GM19351 (cell line): ENCODE data around the gene TOM1L2.
"Not testable (repeated sequence)": the region's sequence is repeated elsewhere in the genome, so short reads cannot be mapped to it uniquely, and the experiment has no call there.

Experiments used
- ATAC-seq: cut with Tn5 transposase; IDR thresholded peaks from one replicate; pipeline ENCODE4 v1.9.1; 2021; ENCODE audit warnings: mild to moderate bottlenecking, moderate library complexity; ENCODE audit not compliant: unreplicated experiment

TOM1L2 gene

DNA sequence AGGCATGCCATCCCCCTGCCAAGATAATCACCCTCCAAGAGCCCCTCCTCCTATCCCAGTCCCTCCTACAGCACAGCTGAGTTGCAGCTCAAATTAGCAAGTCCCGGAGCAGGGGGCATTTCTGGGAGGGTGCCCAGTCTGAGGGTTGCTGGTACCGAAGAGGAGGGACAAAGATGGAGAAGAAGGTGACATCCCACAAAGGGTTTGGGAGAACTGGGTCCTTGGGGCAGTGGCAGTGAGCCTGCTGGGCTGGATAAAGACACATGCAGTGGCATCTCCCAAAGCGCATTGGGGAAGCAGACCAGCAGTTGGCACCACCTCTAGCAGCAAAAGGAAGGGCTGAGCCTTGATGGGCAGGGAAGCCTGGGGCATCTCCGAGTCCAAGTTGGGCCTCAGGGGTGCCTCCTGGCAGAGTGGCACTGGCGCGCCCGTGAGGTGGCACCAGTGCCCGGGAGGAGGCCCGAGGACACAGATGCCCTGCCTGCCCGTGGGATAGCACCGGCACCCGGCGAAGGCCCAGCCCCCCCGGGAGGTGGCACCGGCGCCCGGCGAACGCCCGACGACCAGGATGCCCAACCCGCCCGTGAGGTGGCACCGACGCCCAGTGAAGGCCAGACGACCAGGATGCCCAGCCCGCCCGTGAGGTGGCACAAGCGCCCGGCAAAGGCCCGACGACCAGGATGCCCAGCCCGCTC lies 622 bp downstream of the TOM1L2 start:
- ATAC-seq = no peak

DNA sequence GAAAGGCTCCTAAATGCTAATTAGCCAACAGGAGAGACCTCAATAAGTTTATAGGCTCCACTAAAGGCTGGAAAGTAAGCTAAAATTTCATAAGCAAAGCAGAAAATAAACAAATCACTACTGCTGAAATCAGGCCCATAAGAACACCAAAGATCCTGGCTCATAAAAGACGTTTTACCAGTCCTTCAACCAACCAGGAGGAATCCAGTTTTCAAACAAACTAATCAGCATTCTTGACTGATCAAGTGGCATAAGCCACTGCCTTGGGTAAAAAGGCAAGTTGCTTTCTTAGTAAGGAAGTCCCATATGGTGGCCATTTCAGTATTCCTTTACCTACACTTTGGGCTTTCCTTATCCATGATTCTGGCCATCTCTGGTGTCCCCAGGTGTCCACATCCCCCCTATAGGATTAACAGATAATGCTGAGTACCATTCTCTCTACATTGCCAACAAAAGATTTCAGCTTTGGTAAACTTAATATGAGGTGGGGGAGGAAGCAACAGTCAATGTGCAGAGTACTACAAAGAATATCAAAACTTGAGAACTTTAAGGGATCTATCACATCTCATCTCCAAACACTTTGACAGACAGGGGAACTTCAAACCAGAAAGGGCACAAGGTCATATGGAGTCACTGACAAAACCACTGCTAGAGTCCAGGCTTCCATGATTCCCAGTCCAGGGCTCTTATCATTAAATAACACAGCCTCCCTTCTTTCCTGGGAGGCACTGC lies 1.3 kb downstream of the TOM1L2 start:
- ATAC-seq = no peak

DNA sequence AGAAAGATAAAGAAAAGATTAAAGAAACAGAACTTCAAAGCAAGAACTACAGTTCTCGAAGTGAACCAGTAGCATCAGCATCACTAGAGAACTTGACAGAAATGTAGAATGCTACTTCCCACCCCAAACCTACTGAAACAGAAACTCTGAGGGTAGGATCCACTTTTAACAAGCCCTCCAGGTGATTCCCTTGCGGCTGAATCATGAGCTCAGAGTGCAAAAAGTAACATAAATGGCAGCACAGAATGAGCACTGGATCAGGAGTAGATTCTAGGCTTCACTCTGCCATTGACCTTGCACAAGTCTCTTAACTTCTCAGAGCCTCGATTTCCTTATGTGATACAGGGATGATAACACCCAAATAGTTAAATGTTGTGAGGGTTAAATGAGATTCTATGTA lies 5.8 kb downstream of the TOM1L2 start:
- no peak for ATAC-seq

DNA sequence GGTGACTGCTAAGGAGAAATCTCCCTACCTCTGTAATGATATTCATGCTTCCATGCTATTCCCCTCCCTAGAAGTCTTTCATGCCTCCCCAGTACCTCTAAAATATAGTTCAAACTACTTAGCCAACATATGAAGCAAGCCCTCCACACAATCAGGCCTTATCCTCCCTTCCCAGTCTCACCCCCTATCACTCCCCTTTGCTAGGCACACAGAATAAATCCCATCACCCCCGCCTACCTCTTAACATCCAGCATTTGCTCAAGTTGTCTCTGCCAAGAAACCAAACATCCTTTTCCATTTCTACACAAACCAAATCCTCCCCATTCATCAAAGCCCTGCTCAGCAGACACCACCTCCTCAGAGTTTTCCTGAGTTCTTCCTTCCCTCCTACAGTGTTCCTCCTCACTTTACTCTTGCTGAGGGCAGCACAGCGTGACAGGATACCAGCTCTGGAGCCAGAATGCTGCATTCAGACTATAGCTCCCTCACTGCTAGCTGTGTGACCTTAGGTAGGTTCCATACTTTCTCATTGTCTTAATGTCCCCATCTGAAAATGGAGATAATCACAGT lies 7.0 kb downstream of the TOM1L2 start:
- ATAC-seq = no peak

DNA sequence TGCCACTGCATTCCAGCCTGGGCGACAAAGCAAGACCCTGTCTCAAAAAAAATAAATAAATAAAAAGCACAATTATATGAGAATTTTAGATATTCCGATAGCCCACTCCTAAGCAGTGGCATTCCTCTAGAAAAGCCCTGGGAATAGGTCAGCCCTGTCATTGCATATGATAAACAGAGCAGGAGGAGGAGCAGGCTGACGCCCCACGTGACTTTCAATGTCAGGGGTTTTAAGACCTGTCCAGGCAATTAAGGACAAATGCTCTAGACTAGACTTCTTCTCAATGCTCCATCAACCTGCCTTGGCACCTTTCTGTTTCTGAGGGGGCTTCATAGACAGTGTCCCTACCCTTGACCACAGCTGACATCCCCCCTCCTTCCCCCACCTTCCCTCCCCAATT lies 7.5 kb downstream of the TOM1L2 start:
- ATAC-seq = no peak

DNA sequence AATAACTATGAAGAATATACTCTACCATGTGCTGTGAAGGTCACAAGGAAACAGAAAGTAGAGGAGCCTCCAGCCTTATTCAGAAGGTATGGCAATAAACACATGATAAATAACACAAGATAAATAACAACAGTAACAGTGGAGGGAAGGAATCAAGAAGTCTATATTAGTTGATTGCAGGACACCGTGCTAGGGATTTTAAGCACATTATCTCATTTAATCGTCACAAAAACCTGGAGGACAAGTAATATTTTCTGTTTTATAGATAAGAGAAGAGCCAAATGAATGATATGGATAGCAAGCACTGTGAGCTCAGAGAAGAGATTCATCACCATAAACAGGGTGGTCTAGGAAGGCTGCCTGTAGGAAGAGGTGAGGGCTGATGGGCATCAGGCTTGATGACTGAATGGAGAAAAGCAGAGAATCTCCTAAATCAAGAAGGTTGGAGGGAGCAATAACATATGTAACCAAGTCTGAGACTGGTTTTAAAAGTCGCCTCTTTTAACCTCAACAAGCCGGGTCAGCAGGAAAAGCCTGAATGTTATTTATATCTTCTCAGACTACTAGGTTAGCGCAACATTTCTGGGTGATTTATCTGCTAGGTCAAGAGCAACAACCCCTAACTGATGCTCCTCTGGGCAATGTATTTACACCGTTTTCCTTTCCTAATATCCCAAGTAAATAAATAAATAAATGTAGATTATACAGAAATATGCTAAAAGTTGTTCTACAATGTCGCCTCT lies 8.3 kb downstream of the TOM1L2 start:
- ATAC-seq = no peak

DNA sequence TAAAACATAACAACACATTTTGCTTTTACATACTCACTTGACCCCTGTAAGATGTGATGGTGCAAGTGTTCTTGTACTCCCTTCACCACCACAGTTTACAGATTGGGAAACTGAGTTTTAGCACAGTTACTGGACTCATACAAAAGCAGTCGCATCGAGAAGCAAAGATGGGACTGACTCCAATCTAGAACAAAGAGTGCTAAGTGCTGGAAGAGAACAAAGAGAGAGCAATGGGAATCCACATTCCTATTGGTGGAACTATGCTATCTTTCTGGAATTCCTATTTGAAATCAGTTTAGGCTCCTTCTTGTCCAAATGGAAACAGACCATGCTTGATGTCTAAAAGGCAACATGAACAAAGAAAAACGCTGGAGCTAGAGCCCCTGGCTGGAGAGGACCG lies 9.1 kb downstream of the TOM1L2 start:
- no peak for ATAC-seq

DNA sequence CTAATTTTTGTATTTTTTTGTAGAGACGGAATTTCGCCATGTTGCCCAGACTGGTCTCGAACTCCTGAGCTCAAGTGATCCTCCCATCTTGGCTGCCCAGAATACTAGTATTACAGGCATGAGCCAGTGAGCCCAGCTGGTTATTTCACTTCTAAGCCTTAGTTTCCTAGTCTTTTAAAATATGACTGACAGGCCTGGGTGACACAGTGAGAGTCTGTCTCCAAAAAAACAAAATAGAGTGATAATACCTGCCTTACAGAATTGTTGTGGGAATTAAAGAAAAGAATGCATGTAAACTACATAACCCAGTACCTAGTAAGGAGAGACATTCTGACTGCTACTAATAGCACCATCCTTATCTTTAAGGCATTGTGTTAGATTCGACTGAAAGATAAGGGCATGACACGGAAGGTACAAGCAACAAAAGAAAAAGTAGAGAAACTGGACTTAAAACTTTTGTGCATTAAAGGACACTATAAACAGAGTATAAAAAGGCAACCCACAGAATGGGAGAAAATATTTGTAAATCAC lies 11.6 kb downstream of the TOM1L2 start:
- no peak for ATAC-seq

DNA sequence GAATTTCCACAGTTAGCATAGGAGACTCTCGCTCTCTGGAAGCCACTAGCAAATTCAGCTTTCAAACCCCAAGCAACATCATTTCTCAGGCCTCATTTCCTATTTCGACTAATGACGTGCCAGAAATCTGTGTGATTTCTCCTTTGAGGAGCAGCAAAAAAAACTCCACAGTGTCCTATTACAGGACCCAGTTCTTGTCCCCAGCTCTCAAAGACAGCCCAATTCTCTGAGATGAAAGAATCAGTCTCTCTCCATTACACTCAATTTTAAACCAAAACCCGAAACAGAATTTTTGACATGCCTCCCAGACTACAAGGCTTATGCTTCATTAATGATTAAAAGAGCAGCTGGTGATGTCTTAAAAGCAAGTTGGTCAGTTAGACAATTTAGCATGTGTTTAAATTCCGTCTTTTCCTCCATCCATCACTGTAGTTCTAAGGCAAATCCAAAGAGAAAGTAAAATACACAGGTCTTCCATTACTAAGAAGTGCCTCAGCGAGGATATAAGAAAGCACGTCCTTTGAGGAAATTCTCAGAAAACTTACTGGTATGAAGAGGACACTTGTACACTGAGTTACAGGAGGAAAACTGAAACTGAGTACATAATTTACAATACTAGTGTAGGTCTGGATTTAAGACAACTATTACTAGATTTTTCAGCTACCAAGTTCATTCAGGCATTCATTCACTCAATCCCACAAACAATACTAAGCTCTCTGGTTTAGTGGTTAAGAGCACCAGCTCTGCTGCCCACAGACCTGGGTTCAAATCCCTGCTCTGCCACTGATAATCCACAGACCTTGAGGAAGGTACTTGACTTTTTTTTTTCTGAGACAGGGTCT lies 12.5 kb downstream of the TOM1L2 start:
- no peak for ATAC-seq

DNA sequence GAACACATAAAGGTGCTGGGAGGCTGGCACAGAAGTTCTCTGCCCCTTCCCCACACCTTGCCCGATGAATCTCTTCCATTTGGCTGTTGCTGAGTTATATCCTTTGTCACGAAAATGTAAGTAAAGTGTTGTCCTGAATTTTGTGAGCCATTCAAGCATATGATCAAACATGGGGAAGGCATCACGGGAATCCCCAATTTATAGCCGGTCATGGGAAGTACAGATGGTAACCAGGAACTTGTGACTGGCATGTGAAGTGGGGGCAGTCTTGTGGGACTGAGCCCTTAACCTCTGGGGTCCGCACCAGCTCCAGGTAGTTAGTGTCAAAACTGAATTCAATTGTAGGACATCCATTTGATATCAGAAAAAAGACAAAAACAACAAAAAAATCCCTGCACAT lies 13.2 kb downstream of the TOM1L2 start:
- no peak for ATAC-seq

DNA sequence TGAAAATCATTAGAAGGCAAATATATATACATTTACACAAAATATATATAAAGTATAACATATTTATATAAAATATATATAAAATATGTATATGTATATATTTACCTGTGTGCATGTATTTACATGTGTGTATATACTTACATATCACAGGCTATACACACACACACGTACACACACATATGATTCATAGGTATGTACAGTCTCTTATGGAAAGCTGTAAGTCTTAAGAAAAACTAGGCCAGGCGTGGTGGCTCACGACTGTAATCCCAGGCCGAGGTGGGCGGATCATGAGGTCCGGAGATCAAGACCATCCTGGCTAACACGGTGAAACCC lies 14.7 kb downstream of the TOM1L2 start:
- ATAC-seq = no peak

DNA sequence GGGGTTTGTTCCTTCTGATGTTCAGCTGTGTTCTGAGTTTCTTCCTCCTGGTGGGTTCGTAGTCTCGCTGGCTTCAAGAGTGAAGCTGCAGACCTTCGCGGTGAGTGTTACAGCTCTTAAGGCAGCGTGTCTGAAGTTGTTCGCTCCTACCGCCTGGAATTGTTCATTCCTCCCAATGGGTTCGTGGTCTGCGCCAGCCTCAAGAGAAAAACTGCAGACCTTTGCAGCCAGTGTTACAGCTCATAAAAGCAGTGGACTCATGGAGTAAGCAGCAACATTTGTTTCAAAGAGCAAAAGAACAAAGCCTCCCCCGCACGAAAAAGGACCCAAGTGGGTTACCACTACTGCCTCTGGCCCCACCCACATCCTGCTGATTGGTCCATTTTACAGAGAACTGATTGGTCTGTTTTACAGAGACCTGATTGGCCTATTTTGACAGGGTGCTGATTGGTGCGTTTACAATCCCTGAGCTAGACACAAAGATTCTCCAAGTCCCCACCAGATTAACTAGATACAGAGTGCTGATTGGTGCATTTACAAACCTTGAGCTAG lies 16.3 kb downstream of the TOM1L2 start:
- ATAC-seq = not testable (repeated sequence)

DNA sequence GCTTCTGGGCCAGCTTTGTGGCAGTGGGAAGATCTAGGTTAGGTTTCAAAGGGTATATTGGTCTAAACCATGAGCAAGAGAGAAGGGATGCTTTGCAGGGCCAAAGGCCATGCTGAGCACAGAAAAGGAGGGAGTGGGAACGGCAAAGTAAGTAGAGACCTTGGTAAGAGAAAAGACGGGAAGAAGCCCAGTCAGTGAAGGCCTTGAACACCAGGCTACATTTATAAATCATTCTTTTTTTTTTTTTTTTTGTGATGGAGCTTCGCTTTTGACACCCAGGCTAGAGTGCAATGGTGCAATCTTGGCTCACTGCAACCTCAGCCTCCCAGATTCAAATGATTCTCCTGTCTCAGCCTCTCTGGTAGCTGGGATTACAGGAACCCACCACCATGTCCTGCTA lies 18.1 kb downstream of the TOM1L2 start:
- ATAC-seq = no peak

DNA sequence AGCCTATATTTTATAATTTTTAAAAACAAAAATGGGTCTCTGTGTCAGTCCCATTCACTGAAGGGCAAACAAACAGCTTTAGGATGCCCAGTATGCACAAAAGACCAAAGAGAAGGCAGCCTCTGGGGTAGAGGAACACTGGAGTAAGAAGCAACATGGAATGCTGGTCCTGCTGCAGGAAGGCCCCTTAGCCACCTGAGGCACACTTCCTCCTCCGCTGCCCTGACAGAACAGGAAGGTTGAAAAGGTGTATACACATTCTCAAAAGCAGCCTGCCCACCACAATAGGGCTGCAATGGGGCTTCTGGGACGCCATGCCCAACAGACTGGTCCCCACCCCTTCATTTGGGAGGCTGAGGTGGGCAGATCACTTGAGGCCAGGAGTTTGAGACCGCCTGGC lies 19.5 kb downstream of the TOM1L2 start:
- ATAC-seq = no peak

DNA sequence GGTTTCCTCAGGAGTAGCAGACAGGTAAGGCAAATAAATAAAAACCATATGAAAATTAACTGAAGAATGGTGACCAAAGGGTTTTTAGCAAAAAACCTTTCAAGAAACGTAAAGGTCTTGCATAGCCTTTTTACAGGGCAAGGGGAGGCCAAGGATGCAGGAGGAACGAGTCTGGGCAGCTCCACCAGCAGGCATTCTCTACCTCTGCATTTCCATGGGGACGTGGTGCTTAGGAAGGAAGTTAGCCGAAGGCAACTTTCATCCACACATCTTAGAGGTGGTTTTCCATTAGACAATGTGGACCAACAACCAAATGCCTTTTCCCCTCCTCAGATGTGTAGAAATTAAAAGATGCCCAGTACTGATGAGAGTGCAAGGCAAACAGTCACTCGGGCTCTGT lies 20.7 kb downstream of the TOM1L2 start:
- no peak for ATAC-seq

DNA sequence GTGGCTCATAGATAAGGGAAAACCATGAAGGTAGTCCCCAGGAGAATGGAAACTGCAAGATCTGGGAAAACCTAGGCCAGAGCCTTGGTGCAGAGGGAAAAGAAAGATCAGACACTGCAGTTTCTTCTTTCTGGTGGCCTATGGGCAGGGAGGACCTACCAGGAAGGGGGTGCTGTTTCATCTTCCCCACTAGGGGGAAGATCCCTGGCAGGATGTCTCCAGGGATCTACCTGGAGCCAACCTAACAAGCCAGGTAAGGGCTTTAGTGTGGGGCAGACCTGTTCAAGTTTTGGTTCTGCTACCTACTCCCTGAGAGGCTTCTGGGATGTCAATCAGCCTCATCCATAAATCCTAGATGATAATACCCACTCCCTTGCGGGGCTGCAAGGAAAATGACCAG lies 21.4 kb downstream of the TOM1L2 start:
- ATAC-seq = no peak

DNA sequence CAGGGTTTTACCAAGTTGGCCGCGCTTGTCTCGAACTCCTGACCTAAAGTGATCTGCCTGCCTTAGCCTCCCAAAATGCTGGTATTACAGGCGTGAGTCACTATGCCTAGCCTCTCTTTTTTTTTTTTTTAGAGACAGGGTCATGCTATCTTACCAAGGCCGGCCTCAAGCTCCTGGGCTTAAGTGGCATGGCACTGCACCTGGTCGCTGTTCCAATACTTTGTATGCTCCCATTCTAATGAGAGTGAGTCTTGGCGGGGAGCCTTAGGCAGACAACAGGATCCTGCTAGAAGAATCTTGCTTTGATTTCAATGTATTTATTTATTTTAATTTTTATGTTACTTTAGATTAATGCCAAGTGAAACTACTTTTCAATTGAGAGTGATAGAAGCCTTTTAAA lies 21.9 kb downstream of the TOM1L2 start:
- no peak for ATAC-seq

DNA sequence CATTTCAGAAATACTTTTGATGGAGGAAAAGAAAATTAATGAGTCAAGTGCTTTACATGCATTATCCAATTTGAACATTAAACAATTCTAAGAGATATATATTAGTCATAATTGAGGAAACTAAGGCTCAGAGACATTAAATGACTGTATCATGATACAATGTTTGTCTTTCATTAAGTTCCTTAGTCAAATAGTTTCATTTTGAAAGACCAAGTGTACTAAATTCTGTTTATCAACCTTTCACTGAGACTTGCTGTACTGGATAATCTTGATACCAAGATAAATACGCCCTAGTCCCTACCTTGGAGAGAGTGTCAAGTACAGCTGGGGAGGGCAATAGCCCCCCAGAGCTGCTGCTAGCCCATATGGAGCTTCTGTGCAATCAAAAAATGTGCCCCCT lies 24.2 kb downstream of the TOM1L2 start:
- ATAC-seq = no peak

DNA sequence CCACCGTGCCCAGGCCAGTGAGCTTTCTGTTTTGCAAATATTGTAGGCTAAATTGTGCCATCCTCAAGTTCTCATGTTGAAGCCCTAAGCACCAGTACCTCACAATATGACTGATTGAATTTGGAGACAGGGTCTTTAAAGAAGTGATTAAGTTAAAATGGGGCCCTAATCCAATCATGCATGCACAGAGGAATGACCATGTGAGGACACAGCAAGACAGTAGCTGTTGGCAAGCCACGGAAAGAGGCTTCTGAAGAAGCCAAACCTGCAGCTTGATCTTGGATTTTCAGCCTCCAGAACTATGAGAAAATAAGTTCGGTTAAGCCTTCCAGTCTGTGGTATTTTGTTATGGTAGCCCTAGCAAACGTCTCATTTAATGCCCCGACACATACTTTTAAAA lies 24.9 kb downstream of the TOM1L2 start:
- ATAC-seq = no peak

DNA sequence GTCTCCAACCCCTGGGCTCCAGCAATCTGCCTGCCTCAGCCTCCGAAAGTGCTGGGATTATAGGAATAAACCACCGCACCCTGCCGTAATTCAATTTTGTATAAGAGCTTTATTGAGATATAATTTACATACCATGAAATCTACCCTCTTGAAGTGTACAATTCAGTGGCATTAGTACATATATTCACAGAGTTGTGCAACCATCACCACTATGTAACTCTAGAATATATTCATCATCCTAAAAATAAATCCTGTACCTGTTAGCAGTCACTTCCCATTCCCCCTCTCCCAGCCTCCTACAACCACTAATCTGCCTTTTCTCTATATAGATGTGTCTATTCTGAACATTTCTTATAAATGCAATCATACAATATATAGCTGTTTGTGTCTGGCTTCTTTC lies 26.1 kb downstream of the TOM1L2 start:
- ATAC-seq = no peak
